ENCODE data around the gene FAM210A. TPM values are rescaled to one million over a fixed set of nuclear protein-coding genes. Genes with fewer than 3 reads are reported as not detected.

The FAM210A gene
- total RNA-seq, 1 experiment from 2014 or later = 21.0 TPM

GRCh38 chr18:13633700-13634099, 92.7 kb downstream of the FAM210A start:
- Histone ChIP-seq H3K4me3 (ENCODE audit: low read depth in 2 of 2, low read length in 2 of 2) (no peak overlapping the region), H3K4me1 (ENCODE audit: control insufficient read depth, insufficient read depth, low read length) (no peaks in the 10 kb centered on the region), H3K36me3 (ENCODE audit: control insufficient read depth, insufficient read depth, low read length) (no peaks in the 10 kb centered on the region), H3K9me3 (ENCODE audit: control insufficient read depth, insufficient read depth, low read depth, low read length) (no peaks in the 10 kb centered on the region), H3K27me3 (ENCODE audit: control insufficient read depth, insufficient read depth, low read length) (0 out of 2 replicates have a peak, but pooled peaks cover 3% of the 10 kb centered on the region), H3K27ac (ENCODE audit: low read length) (no peak overlapping the region)
- intact Hi-C loops (cut with micrococcal nuclease; ENCODE audit: unreplicated experiment) (loop anchor here (5.0 kb wide), 1 partner anchor 76 kb away; no protein-coding TSS in a partner anchor), in situ Hi-C loops (cut with HindIII; ENCODE audit: low pct_unique_long_range_greater_than_20kb, low sequenced_read_pairs) (no loop called here)
- no peak for ATAC-seq
- TF ChIP-seq CTCF (IDR thresholded peaks at IDR 0.05) (no peak), SIN3A (IDR thresholded peaks at IDR 0.05; ENCODE audit: borderline replicate concordance, insufficient read depth, low read depth, low read length) (no peak), REST (IDR thresholded peaks at IDR 0.05; ENCODE audit: insufficient read depth in 1 of 2, low read depth in 2 of 2, low read length in 1 of 2) (no peak), TCF7L2 (IDR thresholded peaks at IDR 0.05; ENCODE audit: low read depth, low read length) (no peak), POLR2AphosphoS5 (IDR thresholded peaks at IDR 0.05; ENCODE audit: low read depth, low read length) (no peak)
- no peak for DNase-seq (ENCODE audit: low read depth, low spot score)
- ChIA-PET POLR2A (no interaction called here), CTCF (no interaction called here)
- no TSS peak for BruUV-seq (replicated peaks)

DNA sequence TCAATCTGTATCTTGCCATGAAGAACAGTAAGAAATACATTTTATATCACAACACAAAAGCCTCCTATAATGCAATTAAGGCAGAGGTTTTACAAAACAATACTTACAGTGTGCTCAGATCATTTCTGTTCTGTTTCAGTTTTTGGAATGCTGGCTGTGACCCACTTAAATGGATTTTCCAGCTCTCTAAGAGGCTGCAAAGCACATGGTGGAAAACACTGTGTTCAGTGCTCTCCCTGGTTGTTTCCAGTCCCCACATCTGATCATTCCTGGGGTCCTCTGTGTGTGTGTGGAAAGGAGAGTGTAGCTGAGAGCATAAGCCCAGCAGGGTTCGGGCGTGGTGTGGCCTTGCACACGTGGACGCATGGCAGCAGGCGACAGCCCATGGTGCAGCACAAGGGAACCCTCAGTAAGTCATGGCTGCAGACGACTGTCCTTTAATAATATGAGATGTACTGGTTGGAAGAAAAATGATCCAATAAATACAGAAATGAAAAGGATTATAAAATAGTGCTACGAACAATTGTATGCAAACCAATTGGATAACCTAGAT, 95.6 kb downstream of the FAM210A start:
- ChIA-PET CTCF (no interaction called here), POLR2A (no interaction called here)
- in situ Hi-C loops (cut with HindIII; ENCODE audit: low pct_unique_long_range_greater_than_20kb, low sequenced_read_pairs) (no loop called here), intact Hi-C loops (cut with micrococcal nuclease; ENCODE audit: unreplicated experiment) (loop anchor here (5.0 kb wide), 1 partner anchor 73 kb away; no protein-coding TSS in a partner anchor)
- ATAC-seq = no peak
- TF ChIP-seq POLR2AphosphoS5 (IDR thresholded peaks at IDR 0.05; ENCODE audit: low read depth, low read length) (no peak), REST (IDR thresholded peaks at IDR 0.05; ENCODE audit: insufficient read depth in 1 of 2, low read depth in 2 of 2, low read length in 1 of 2) (no peak), CTCF (IDR thresholded peaks at IDR 0.05) (no peak), TCF7L2 (IDR thresholded peaks at IDR 0.05; ENCODE audit: low read depth, low read length) (no peak), SIN3A (IDR thresholded peaks at IDR 0.05; ENCODE audit: borderline replicate concordance, insufficient read depth, low read depth, low read length) (no peak)
- Histone ChIP-seq H3K9me3 (ENCODE audit: control insufficient read depth, insufficient read depth, low read depth, low read length) (no peaks in the 10 kb centered on the region), H3K4me3 (ENCODE audit: low read depth in 2 of 2, low read length in 2 of 2) (no peak overlapping the region), H3K27me3 (ENCODE audit: control insufficient read depth, insufficient read depth, low read length) (0 out of 2 replicates have a peak, but pooled peaks cover 3% of the 10 kb centered on the region), H3K36me3 (ENCODE audit: control insufficient read depth, insufficient read depth, low read length) (no peaks in the 10 kb centered on the region), H3K27ac (ENCODE audit: low read length) (no peak overlapping the region), H3K4me1 (ENCODE audit: control insufficient read depth, insufficient read depth, low read length) (no peaks in the 10 kb centered on the region)
- no TSS peak for BruUV-seq (replicated peaks)
- no peak for DNase-seq (ENCODE audit: low read depth, low spot score)
